ENCODE data around the gene HJV. TPM values are rescaled to one million over a fixed set of nuclear protein-coding genes. Genes with fewer than 3 reads are reported as not detected.

Gene HJV
- total RNA-seq, 1 donor from 2014 or later, result 439 TPM

- H3K36me3 ChIP-seq (ENCODE audit: control insufficient read depth in 3 of 3, insufficient read depth in 3 of 3, low read length in 3 of 3), result peaks cover 7 to 11% (median 7%) of the 10 kb centered on the region in 3 donors
- H3K27ac ChIP-seq (ENCODE audit: low read depth, low read length), result peak overlapping the region; percentile 99
- H3K4me3 ChIP-seq (ENCODE audit: low read length in 3 of 3), result peak overlapping the region in 1 of 3 donors; percentile 33
- H3K9me3 ChIP-seq (ENCODE audit: control insufficient read depth in 3 of 3, low read length in 3 of 3), result no peaks in the 10 kb centered on the region
- H3K27me3 ChIP-seq (ENCODE audit: control insufficient read depth in 3 of 3, insufficient read depth in 3 of 3, low read length in 3 of 3), result no peaks in the 10 kb centered on the region
- H3K9ac ChIP-seq (ENCODE audit: low read depth in 1 of 3, low read length in 3 of 3), result peak overlapping the region in 1 of 3 donors; percentile 48
- peaks cover 12 to 30% (median 23%) of the 10 kb centered on the region in 3 donors for H3K4me1 ChIP-seq (ENCODE audit: control insufficient read depth in 3 of 3, insufficient read depth in 3 of 3, low read length in 3 of 3)
Observed at GRCh38 chr1:146022403-146023127, 1.0 kb upstream of the HJV start.

DNA sequence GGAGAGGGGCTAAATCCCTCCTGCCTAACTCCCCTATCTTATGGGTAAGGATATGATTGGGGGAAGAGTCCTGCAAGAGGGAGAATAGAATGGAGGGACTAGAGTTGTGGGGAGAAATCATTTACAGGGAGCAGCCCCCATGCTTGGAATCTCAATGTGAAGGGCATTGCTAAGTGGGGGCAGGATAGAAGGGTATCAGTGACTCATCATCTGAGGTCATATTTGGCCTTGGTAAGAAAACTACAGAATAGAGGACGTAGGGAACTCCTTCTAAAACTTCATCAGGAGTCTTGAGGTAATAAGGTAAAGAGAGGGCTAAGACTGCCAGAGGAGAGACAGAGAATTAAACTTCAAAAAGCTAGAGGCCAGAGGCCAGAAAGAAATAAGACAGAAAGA, 487 bp downstream of the HJV start:
- Histone ChIP-seq H3K4me3 (ENCODE audit: low read length in 3 of 3) (peak overlapping the region; percentile 70 to 87 (median 81)), H3K9me3 (ENCODE audit: control insufficient read depth in 3 of 3, low read length in 3 of 3) (no peaks in the 10 kb centered on the region), H3K27me3 (ENCODE audit: control insufficient read depth in 3 of 3, insufficient read depth in 3 of 3, low read length in 3 of 3) (no peaks in the 10 kb centered on the region), H3K9ac (ENCODE audit: low read depth in 1 of 3, low read length in 3 of 3) (peak overlapping the region; percentile 88 to 97 (median 95)), H3K36me3 (ENCODE audit: control insufficient read depth in 3 of 3, insufficient read depth in 3 of 3, low read length in 3 of 3) (peaks cover 7 to 15% (median 7%) of the 10 kb centered on the region in 3 donors), H3K4me1 (ENCODE audit: control insufficient read depth in 3 of 3, insufficient read depth in 3 of 3, low read length in 3 of 3) (peaks cover 12 to 39% (median 23%) of the 10 kb centered on the region in 3 donors), H3K27ac (ENCODE audit: low read depth, low read length) (peak overlapping the region; percentile 99)

DNA sequence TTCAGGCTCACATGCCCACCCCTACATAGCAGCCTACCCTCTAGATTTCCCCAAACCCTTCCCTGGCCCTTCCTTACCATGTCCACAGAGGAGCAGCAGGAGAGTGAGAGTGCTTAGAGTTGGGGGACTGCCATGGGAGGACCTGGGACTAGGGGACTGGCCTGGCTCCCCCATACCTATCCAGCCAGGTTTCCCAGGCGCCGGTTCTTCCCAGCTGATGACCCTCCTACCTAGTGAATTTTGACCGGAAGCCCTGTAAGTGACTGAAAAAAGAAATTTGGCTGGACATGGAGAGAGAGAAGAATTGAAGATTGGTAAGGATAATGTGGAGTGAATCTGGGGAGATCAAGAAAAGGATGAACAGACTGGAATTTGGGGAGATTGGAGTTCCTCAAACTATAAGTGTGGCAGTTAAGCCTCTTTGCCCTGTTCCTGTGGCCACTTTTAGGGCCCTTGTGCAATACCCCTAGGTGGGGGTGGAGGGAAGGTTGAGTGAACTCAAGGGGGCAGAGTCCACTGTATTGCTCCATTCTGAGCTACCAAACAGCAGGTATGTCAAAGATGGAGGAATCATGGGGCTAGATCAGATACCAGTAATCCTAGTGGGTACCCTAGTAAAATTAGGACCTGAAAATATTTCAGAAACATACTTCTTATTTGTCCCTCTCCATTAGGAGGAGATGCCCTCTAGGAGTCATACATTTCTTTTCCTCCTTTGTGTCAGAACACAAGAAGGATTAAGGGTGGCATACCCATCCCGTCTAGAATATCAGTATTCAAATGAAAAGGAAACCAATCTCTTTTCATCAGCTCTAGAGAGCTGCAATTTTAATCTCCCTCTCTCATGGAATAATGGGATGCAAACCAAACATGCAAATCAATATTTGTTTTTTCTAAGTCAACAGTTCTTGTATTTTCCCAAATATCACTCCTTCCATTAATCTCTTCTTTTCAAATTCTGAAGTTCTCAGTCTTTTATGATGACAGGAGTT, 1.2 kb downstream of the HJV start:
- Histone ChIP-seq H3K9me3 (ENCODE audit: control insufficient read depth in 3 of 3, low read length in 3 of 3) (no peaks in the 10 kb centered on the region), H3K36me3 (ENCODE audit: control insufficient read depth in 3 of 3, insufficient read depth in 3 of 3, low read length in 3 of 3) (peaks cover 7 to 15% (median 7%) of the 10 kb centered on the region in 3 donors), H3K27ac (ENCODE audit: low read depth, low read length) (peak overlapping the region; percentile 99), H3K9ac (ENCODE audit: low read depth in 1 of 3, low read length in 3 of 3) (peak overlapping the region; percentile 88 to 97 (median 95)), H3K4me3 (ENCODE audit: low read length in 3 of 3) (peak overlapping the region; percentile 70 to 87 (median 81)), H3K27me3 (ENCODE audit: control insufficient read depth in 3 of 3, insufficient read depth in 3 of 3, low read length in 3 of 3) (no peaks in the 10 kb centered on the region), H3K4me1 (ENCODE audit: control insufficient read depth in 3 of 3, insufficient read depth in 3 of 3, low read length in 3 of 3) (peaks cover 12 to 39% (median 23%) of the 10 kb centered on the region in 3 donors)

GRCh38 chr1:146019231-146020057, 2.1 kb downstream of the HJV start:
- H3K4me3 ChIP-seq (ENCODE audit: low read length in 3 of 3), result peak overlapping the region; percentile 70 to 87 (median 81)
- no peaks in the 10 kb centered on the region for H3K9me3 ChIP-seq (ENCODE audit: control insufficient read depth in 3 of 3, low read length in 3 of 3)
- peaks cover 12 to 39% (median 21%) of the 10 kb centered on the region in 3 donors for H3K4me1 ChIP-seq (ENCODE audit: control insufficient read depth in 3 of 3, insufficient read depth in 3 of 3, low read length in 3 of 3)
- H3K27me3 ChIP-seq (ENCODE audit: control insufficient read depth in 3 of 3, insufficient read depth in 3 of 3, low read length in 3 of 3), result no peaks in the 10 kb centered on the region
- peaks cover 7 to 15% (median 7%) of the 10 kb centered on the region in 3 donors for H3K36me3 ChIP-seq (ENCODE audit: control insufficient read depth in 3 of 3, insufficient read depth in 3 of 3, low read length in 3 of 3)
- H3K9ac ChIP-seq (ENCODE audit: low read depth in 1 of 3, low read length in 3 of 3), result peak overlapping the region; percentile 88 to 97 (median 95)
- H3K27ac ChIP-seq (ENCODE audit: low read depth, low read length), result peak overlapping the region; percentile 99

DNA sequence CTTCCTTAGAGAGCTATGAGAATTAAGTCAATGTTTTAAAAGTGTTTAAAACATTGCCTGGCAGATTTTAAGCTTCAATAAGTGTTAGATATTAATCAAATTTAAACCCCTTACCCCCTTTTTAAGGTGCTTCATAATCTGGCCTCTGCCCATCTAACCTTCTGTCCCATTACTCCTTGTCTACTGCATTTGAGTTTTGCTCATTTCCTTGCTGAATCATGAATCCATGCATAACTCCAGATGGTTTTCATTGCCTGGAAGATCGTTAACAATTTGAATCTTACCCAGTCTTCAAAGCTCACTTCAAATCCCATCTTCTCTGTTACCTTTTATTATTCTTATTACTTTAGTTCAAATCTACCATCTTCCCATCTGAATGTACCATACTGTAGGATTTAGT, 4.6 kb downstream of the HJV start:
- Histone ChIP-seq H3K9ac (ENCODE audit: low read depth in 1 of 3, low read length in 3 of 3) (no peak overlapping the region), H3K36me3 (ENCODE audit: control insufficient read depth in 3 of 3, insufficient read depth in 3 of 3, low read length in 3 of 3) (peaks cover 7 to 15% (median 7%) of the 10 kb centered on the region in 3 donors), H3K4me1 (ENCODE audit: control insufficient read depth in 3 of 3, insufficient read depth in 3 of 3, low read length in 3 of 3) (peaks cover 15 to 36% (median 18%) of the 10 kb centered on the region in 3 donors), H3K9me3 (ENCODE audit: control insufficient read depth in 3 of 3, low read length in 3 of 3) (no peaks in the 10 kb centered on the region), H3K27me3 (ENCODE audit: control insufficient read depth in 3 of 3, insufficient read depth in 3 of 3, low read length in 3 of 3) (no peaks in the 10 kb centered on the region), H3K4me3 (ENCODE audit: low read length in 3 of 3) (no peak overlapping the region), H3K27ac (ENCODE audit: low read depth, low read length) (no peak overlapping the region)

GRCh38 chr1:146013559-146013922, 8.0 kb downstream of the HJV start:
- no peaks in the 10 kb centered on the region for H3K27me3 ChIP-seq (ENCODE audit: control insufficient read depth in 3 of 3, insufficient read depth in 3 of 3, low read length in 3 of 3)
- no peaks in the 10 kb centered on the region for H3K9me3 ChIP-seq (ENCODE audit: control insufficient read depth in 3 of 3, low read length in 3 of 3)
- H3K4me3 ChIP-seq (ENCODE audit: low read length in 3 of 3), result no peak overlapping the region
- H3K4me1 ChIP-seq (ENCODE audit: control insufficient read depth in 3 of 3, insufficient read depth in 3 of 3, low read length in 3 of 3), result peaks cover 8 to 22% (median 9%) of the 10 kb centered on the region in 3 donors
- H3K36me3 ChIP-seq (ENCODE audit: control insufficient read depth in 3 of 3, insufficient read depth in 3 of 3, low read length in 3 of 3), result peaks cover 4 to 14% (median 7%) of the 10 kb centered on the region in 3 donors
- no peak overlapping the region for H3K27ac ChIP-seq (ENCODE audit: low read depth, low read length)
- peak overlapping the region in 1 of 3 donors; percentile 23 for H3K9ac ChIP-seq (ENCODE audit: low read depth in 1 of 3, low read length in 3 of 3)

DNA sequence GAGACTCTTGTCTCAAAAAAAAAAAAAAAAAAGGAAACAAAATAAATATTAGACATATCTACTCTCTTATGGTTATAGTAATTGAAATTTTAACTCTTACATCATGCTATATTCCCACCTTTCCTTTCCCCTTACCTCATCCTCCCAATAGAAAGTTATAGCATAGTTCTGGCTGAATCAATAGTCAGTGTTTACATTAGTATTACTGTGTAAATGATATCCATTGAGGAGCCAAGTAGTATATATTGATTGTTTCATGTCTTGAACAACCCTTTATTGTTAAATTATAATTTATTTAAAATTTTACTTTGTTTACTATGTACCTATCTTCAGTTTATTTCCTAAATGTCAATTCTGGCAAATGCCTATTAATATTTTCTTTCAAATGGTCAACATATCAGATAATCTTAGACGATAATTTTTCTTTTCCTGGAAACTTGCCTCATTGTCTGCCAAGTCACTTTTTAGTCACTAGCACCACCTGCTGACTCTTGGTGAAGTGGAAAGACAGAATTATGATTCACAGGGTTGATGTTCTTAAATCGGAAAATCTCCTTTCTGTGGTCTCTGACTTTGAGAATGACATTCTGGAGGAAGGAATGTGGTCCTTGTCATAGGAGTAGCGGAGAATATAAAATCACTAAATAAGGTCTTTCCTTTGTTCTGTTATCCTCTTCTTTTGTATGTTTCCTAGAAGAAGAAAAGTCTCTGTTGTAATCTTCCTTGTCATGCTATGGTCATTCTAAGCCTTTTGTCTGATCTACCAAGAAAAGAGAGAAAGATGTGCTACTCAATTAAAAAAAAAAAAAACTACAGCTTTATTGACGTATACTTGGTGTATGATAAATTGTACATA, 8.6 kb downstream of the HJV start:
- Histone ChIP-seq H3K4me1 (ENCODE audit: control insufficient read depth in 3 of 3, insufficient read depth in 3 of 3, low read length in 3 of 3) (peaks cover 3 to 16% (median 5%) of the 10 kb centered on the region in 3 donors), H3K27ac (ENCODE audit: low read depth, low read length) (no peak overlapping the region), H3K4me3 (ENCODE audit: low read length in 3 of 3) (no peak overlapping the region), H3K36me3 (ENCODE audit: control insufficient read depth in 3 of 3, insufficient read depth in 3 of 3, low read length in 3 of 3) (peaks cover 1 to 8% (median 3%) of the 10 kb centered on the region in 3 donors), H3K27me3 (ENCODE audit: control insufficient read depth in 3 of 3, insufficient read depth in 3 of 3, low read length in 3 of 3) (no peaks in the 10 kb centered on the region), H3K9me3 (ENCODE audit: control insufficient read depth in 3 of 3, low read length in 3 of 3) (no peaks in the 10 kb centered on the region), H3K9ac (ENCODE audit: low read depth in 1 of 3, low read length in 3 of 3) (no peak overlapping the region)

GRCh38 chr1:146010126-146010738, 11.3 kb downstream of the HJV start:
- H3K9ac ChIP-seq (ENCODE audit: low read depth in 1 of 3, low read length in 3 of 3), result no peak overlapping the region
- H3K36me3 ChIP-seq (ENCODE audit: control insufficient read depth in 3 of 3, insufficient read depth in 3 of 3, low read length in 3 of 3), result no peaks in the 10 kb centered on the region
- no peak overlapping the region for H3K4me3 ChIP-seq (ENCODE audit: low read length in 3 of 3)
- H3K4me1 ChIP-seq (ENCODE audit: control insufficient read depth in 3 of 3, insufficient read depth in 3 of 3, low read length in 3 of 3), result peaks cover 7 to 10% (median 8%) of the 10 kb centered on the region in 3 donors
- H3K27me3 ChIP-seq (ENCODE audit: control insufficient read depth in 3 of 3, insufficient read depth in 3 of 3, low read length in 3 of 3), result no peaks in the 10 kb centered on the region
- H3K9me3 ChIP-seq (ENCODE audit: control insufficient read depth in 3 of 3, low read length in 3 of 3), result no peaks in the 10 kb centered on the region
- H3K27ac ChIP-seq (ENCODE audit: low read depth, low read length), result no peak overlapping the region

Measured in skeletal muscle tissue (tissue), 4 donors.